Occipital lobe (tissue), 2 donors: ENCODE measurements around the gene TYMP. TPM values are rescaled to one million over a fixed set of nuclear protein-coding genes. Genes with fewer than 3 reads are reported as not detected.
"Not testable (repeated sequence)": the region's sequence is repeated elsewhere in the genome, so short reads cannot be mapped to it uniquely, and the experiment has no call there.

Experiments
- DNase-seq: peaks from one replicate; lab custom pipeline; 2025; lab: John Stamatoyannopoulos, UW
- total RNA-seq: library from RNA; depleted of rRNA; stranded (reverse); fragments of >200 nt; gene quantifications from one replicate; pipeline ENCODE4 v1.2.3, GENCODE V29; 2014

TYMP gene
- total RNA-seq, 1 donor from 2014 or later: 2.0 TPM

- no peak for DNase-seq
Observed at GRCh38 chr22:50524676-50525103, 5.1 kb downstream of the TYMP start.

GRCh38 chr22:50523806-50524675 lies 5.8 kb downstream of the TYMP start:
- DNase-seq: no peak

- no peak for DNase-seq
Observed at GRCh38 chr22:50523458-50523805, 6.4 kb downstream of the TYMP start.

- no peak for DNase-seq
Observed at GRCh38 chr22:50522806-50523438, 6.9 kb downstream of the TYMP start.

- no peak for DNase-seq
Observed at GRCh38 chr22:50522208-50522805, 7.5 kb downstream of the TYMP start.

GRCh38 chr22:50521710-50522109 lies 8.1 kb downstream of the TYMP start:
- no peak for DNase-seq

- no peak for DNase-seq
Observed at GRCh38 chr22:50520826-50521453, 8.9 kb downstream of the TYMP start.

- not testable (repeated sequence) for DNase-seq
Observed at GRCh38 chr22:50520184-50520583, 9.6 kb downstream of the TYMP start.

- DNase-seq: no peak
Observed at GRCh38 chr22:50519151-50519550, 10.7 kb downstream of the TYMP start.

- no peak for DNase-seq
Observed at GRCh38 chr22:50518606-50519005, 11.2 kb downstream of the TYMP start.

- DNase-seq: no peak
Observed at GRCh38 chr22:50517495-50518260, 12.1 kb downstream of the TYMP start.

- DNase-seq: no peak
Observed at GRCh38 chr22:50516891-50517290, 12.9 kb downstream of the TYMP start.

- no peak for DNase-seq
Observed at GRCh38 chr22:50516068-50516467, 13.7 kb downstream of the TYMP start.

GRCh38 chr22:50513175-50513574 lies 16.6 kb downstream of the TYMP start:
- DNase-seq: no peak

- DNase-seq: no peak
Observed at GRCh38 chr22:50508897-50509296, 20.9 kb downstream of the TYMP start.

- DNase-seq: no peak
Observed at GRCh38 chr22:50507991-50508884, 21.6 kb downstream of the TYMP start, which contains the start of gene NCAPH2. Gene NCAPH2, plus strand, starts transcription at chr22:50508224. Its CDS starts 114 bp downstream, at chr22:50508338.

- peak; percentile 97 for DNase-seq
Observed at GRCh38 chr22:50507421-50507990, 22.3 kb downstream of the TYMP start, which contains the start of gene LMF2. Gene LMF2, minus strand, starts transcription at chr22:50507702. Its CDS starts 27 bp downstream, at chr22:50507675.

- no peak for DNase-seq
Observed at GRCh38 chr22:50506611-50507420, 23.0 kb downstream of the TYMP start.
